Upper lobe of left lung (tissue), 4 donors: Measurements from ENCODE around the gene YAP1.

ENCODE experiments used
- POLR2AphosphoS5 ChIP-seq, 2 donors: sonication (generic); formaldehyde crosslinking; IDR thresholded peaks; one replicate each; pipeline ENCODE4 v1.5.1; 2017; ENCODE audit warnings: antibody characterized with exemption in 2 of 2
- TF ChIP-seq, protein P1 (sequence below), 6 experiments: fragments of 450-650 bp in 4 of 6; fragments of 200-600 bp in 2 of 6; sonication (generic) in 2 of 6; IDR thresholded peaks; one replicate each; pipeline ENCODE4 v1.5.1; 2016 to 2019; ENCODE audit warnings: antibody characterized with exemption in 6 of 6

DNA sequence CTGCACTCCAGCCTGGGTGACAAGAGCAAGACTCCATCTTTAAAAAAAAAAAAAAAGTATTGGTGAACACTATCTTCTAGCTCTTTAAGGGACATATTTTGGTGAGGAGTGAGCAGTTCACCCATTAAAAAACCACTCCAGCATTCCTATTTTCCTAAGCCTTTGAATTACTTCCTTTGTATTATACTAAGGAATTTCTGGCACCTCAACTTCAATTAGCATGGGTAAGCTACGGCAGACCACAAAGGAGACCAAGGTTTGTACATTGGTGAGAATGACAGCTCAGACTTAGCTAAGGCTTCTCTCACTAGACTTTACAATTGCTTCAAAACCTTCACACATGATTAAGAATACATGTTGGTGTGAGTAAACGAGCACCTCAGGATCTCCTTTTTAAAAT lies 150.0 kb downstream of the YAP1 start:
- TF ChIP-seq POLR2AphosphoS5 (IDR thresholded peaks at IDR 0.05) = no peak
- TF ChIP-seq, protein P1, sequence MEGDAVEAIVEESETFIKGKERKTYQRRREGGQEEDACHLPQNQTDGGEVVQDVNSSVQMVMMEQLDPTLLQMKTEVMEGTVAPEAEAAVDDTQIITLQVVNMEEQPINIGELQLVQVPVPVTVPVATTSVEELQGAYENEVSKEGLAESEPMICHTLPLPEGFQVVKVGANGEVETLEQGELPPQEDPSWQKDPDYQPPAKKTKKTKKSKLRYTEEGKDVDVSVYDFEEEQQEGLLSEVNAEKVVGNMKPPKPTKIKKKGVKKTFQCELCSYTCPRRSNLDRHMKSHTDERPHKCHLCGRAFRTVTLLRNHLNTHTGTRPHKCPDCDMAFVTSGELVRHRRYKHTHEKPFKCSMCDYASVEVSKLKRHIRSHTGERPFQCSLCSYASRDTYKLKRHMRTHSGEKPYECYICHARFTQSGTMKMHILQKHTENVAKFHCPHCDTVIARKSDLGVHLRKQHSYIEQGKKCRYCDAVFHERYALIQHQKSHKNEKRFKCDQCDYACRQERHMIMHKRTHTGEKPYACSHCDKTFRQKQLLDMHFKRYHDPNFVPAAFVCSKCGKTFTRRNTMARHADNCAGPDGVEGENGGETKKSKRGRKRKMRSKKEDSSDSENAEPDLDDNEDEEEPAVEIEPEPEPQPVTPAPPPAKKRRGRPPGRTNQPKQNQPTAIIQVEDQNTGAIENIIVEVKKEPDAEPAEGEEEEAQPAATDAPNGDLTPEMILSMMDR (IDR thresholded peaks at IDR 0.05) = no peak
